LNCaP clone FGC (cell line): ENCODE data around the gene MGAT5.

Experiments
- DNase-seq: peaks from one replicate; pipeline ENCODE4 v3.0.0-alpha.2; 2011; ENCODE audit warnings: low read depth
- H3K4me3 ChIP-seq: 2 replicates; pipeline ENCODE4 v1.5.1; 2011; ENCODE audit warnings: mild to moderate bottlenecking, low read depth, low read length, control low read depth
- CTCF ChIP-seq: IDR thresholded peaks from 2 replicates; pipeline ENCODE4 v1.5.1; 2012; ENCODE audit warnings: mild to moderate bottlenecking; ENCODE audit not compliant: control insufficient read depth, insufficient read depth; ENCODE audit errors: extremely low read depth

Gene MGAT5

DNA sequence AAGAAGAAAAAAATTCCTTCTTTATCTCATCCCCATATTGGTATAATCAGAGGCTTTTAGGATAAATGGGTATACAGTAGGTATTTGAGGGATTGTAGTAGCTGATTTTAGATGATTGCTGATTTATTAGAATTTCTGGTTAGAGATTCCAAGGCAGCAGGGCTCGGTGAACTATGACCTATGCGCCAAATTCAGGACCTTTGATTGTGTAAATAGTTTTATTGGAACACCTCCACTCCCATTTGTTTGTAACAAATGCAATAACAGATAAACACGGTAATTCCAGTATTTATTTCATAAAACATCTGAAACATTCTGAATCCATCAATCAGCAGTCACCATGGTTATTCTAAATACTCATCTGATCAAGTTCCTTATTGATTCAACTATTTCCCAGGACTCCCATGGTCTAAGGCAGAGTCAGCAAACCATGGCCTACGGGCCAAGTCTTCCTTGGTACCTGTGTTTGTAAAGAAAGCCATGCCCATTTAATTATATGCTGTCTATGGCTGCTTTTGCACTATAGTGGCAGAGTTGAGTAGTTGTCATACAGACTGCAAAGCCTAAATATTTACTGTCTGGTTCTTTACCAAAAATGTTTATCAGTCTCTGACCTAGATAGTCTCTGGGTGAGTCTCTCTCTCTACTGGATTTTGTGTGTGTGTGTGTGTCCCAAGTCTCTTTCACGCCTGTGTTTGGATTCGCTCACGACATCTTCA is 4.3 kb downstream of the MGAT5 start:
- H3K4me3 ChIP-seq = no peak overlapping the region
- DNase-seq = no peak
- no peak for TF ChIP-seq CTCF

DNA sequence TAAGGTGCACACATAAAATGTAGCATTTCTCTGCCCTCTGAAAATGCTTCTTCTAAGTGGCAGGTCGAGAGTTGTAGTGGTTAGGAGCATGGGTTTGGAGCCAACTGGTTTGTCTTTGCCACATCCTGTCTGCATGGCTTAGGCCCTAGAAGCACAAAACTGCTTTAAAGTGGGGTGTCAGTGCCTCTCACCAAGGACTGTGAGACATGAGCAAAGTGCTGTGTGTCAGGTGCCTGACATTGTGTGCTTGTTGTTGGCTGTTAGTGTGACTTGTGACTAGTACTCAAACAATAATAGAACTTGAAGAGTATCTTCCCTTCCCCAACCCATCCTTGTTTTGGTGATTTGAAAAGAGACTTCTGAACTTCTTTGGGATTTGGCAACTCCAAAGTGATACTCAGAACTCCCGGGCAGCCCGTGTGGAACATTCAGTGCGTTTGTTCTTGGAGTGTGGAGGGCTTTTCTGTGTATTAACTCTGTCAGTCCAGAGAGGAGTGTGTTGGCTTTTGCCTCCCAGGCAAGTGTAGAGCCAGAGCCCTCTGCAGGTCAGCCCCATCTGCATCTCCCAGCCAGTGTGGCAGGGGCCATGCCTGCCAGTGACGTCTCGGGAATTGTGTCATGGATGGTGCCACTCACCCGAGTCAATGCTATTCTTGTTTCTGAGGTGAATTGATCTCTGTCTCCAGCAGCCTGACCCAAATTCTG is 5.0 kb downstream of the MGAT5 start:
- no peak for DNase-seq
- H3K4me3 ChIP-seq = no peak overlapping the region
- no peak for TF ChIP-seq CTCF

GRCh38 chr2:134259571-134259970 is 5.7 kb downstream of the MGAT5 start:
- DNase-seq = no peak
- no peak for TF ChIP-seq CTCF
- H3K4me3 ChIP-seq = no peak overlapping the region

- TF ChIP-seq CTCF = no peak
- no peak overlapping the region for H3K4me3 ChIP-seq
- no peak for DNase-seq
Measured at GRCh38 chr2:134259994-134260393, 6.1 kb downstream of the MGAT5 start.

GRCh38 chr2:134260713-134261112 is 6.8 kb downstream of the MGAT5 start:
- no peak overlapping the region for H3K4me3 ChIP-seq
- no peak for DNase-seq
- TF ChIP-seq CTCF = no peak

DNA sequence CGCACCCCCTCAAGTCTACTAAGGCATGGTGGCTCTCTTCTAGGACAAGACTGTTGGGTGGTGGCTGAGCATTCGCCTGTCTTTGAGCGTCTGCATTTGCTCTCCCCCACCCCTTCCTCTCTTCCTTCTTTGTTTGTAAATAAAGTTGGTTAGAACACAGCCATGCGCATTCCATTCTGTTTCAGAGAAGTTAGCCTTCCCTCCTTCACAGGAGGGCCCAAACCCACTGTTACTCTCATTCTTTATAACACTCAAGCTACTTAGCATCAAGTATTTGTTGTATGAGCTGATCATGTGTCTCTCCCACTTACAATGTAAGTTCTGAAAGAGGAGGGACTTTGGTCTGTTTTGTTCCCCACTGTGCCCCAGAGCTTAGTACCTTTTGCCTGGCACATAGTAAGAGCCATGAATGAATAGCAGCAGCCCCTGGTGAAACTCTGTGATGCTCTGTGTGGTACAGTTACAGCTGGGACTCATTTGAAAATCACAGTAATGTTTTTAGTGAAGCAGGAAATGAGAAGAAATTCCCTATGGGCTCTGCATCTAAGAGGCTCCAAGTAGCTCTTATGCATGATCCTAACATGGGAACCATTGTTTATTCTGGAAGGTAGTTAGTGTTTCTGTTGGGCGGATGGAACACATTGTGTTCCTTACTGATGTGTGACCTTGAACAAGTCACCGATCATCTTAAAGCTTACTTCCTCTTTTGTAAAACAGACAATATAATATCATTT is 7.7 kb downstream of the MGAT5 start:
- no peak overlapping the region for H3K4me3 ChIP-seq
- DNase-seq = no peak
- TF ChIP-seq CTCF = no peak
